Activated CD4-positive, alpha-beta memory T cell treated with anti-CD3 and anti-CD28 coated beads for 36 hours (primary cell): ENCODE results near the gene PPP1R12B. TPM values are rescaled to one million over a fixed set of nuclear protein-coding genes. Genes with fewer than 3 reads are reported as not detected.
"Not testable (repeated sequence)": the region's sequence is repeated elsewhere in the genome, so short reads cannot be mapped to it uniquely, and the experiment has no call there.

Source experiments
- CTCF ChIA-PET: fragments of 350-600 bp; sonication (Branson Sonifier 250); formaldehyde crosslinking; loops from one replicate; lab custom pipeline; 2021; ENCODE audit warnings: antibody characterized with exemption, inconsistent platforms; lab: Charles Lee
- POLR2A ChIA-PET: fragments of 350-600 bp; sonication (Branson Sonifier 250); formaldehyde crosslinking; loops from one replicate; lab custom pipeline; 2021; ENCODE audit warnings: antibody characterized with exemption; lab: Charles Lee
- DNase-seq: peaks from one replicate; pipeline ENCODE4 v3.0.0-alpha.2; 2020
- H3K27ac Mint-ChIP-seq: one replicate; pipeline ENCODE4 v1.8.0; 2021; ENCODE audit warnings: mixed read lengths
- H3K27me3 Mint-ChIP-seq: one replicate; pipeline ENCODE4 v1.8.0; 2021; ENCODE audit warnings: mixed read lengths
- H3K36me3 Mint-ChIP-seq: one replicate; pipeline ENCODE4 v1.8.0; 2021; ENCODE audit warnings: mixed read lengths
- H3K4me1 Mint-ChIP-seq: one replicate; pipeline ENCODE4 v1.8.0; 2021; ENCODE audit warnings: low read depth, mixed read lengths
- H3K4me3 Mint-ChIP-seq: one replicate; pipeline ENCODE4 v1.8.0; 2021; ENCODE audit warnings: mild to moderate bottlenecking, mixed read lengths
- H3K9me3 Mint-ChIP-seq: one replicate; pipeline ENCODE4 v1.8.0; 2021; ENCODE audit warnings: mixed read lengths
- intact Hi-C: fragments of 100-400 bp; cut with micrococcal nuclease; formaldehyde crosslinking; loops from one replicate; pipeline ENCODE4 v1.15.1; 2023
- total RNA-seq, 2 experiments: library from RNA; stranded (reverse); gene quantifications; one replicate each; pipeline ENCODE4 v1.2.3, GENCODE V29; 2021

The PPP1R12B gene
- total RNA-seq, 2 experiments from 2014 or later, result 8.2 to 8.6 TPM

GRCh38 chr1:202575918-202576653 lies 227.6 kb downstream of the PPP1R12B start:
- no peak overlapping the region for H3K4me3 Mint-ChIP-seq
- intact Hi-C loops, result loop anchor here (10.0 kb wide), 1 partner anchor 111 kb away; no protein-coding TSS in a partner anchor
- H3K36me3 Mint-ChIP-seq, result peaks cover 6% of the 10 kb centered on the region
- H3K27me3 Mint-ChIP-seq, result no peaks in the 10 kb centered on the region
- no peak overlapping the region for H3K27ac Mint-ChIP-seq
- no peak for DNase-seq
- ChIA-PET CTCF (interaction anchor here (1.1 kb wide), 1 partner anchor 10 kb away, joined by 3 read pairs; no protein-coding TSS in a partner anchor), POLR2A (no interaction called here)
- H3K4me1 Mint-ChIP-seq, result no peaks in the 10 kb centered on the region
- H3K9me3 Mint-ChIP-seq, result no peaks in the 10 kb centered on the region

DNA sequence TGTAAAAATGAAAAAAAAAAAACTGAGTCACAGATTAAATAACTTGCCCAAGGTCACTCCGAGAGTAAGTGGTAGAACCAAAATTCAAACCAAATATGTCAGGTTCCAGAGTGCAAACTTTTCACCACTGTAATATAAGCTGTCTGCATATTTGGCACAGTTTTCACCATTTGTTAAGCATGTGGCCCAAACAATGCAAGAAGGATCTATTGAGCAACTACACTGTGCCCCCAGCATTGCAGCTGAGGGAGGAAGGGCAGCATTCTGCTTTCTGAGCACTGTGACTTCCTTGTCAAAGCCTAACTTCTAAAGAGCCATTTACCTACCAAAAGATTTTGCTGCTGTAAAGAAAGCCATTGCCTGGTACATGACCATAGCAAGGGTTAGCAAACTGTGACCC lies 228.3 kb downstream of the PPP1R12B start:
- ChIA-PET POLR2A (interaction anchor here (0.7 kb wide), 1 partner anchor 12 kb away, joined by 6 read pairs; no protein-coding TSS in a partner anchor), CTCF (interaction anchor here (0.9 kb wide), 1 partner anchor 105 kb away, joined by 5 read pairs; no protein-coding TSS in a partner anchor)
- intact Hi-C loops, result loop anchor here (10.0 kb wide), 1 partner anchor 112 kb away; no protein-coding TSS in a partner anchor

DNA sequence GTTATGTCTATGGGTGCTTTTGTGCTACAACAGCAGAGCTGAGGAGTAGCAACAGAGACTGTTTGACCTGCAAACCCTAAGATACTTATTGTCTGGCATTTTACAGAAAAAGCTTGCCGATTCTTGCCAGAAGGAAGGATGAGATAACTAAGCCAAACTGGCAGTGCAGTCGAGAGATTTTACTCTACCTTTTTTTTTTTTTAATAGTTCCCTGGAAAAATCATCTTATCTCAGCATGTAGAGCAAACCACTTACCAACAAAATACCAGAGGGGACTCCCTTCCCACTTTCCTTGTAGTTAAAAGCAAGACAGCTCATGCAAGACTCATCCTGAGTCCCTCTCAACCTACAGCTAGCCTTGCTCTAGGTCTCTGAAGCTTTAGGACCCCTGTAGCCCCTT lies 228.9 kb downstream of the PPP1R12B start:
- CTCF ChIA-PET, result interaction anchor here (0.9 to 1.1 kb wide), 2 partner anchors 9 to 105 kb away, joined by 3 to 5 read pairs; no protein-coding TSS in a partner anchor
- Mint-ChIP-seq H3K27ac (no peak overlapping the region), H3K27me3 (no peaks in the 10 kb centered on the region), H3K4me3 (no peak overlapping the region), H3K9me3 (no peaks in the 10 kb centered on the region), H3K4me1 (no peaks in the 10 kb centered on the region), H3K36me3 (peaks cover 11% of the 10 kb centered on the region)
- POLR2A ChIA-PET, result interaction anchor here (0.7 kb wide), 1 partner anchor 13 kb away, joined by 6 read pairs; no protein-coding TSS in a partner anchor
- no peak for DNase-seq
- intact Hi-C loops, result loop anchor here (10.0 kb wide), 1 partner anchor 113 kb away; no protein-coding TSS in a partner anchor

More for the DNA sequence above, 228.3 kb downstream of the PPP1R12B start:
- Mint-ChIP-seq H3K4me3 (no peak overlapping the region), H3K27me3 (no peaks in the 10 kb centered on the region), H3K27ac (no peak overlapping the region), H3K4me1 (no peaks in the 10 kb centered on the region), H3K36me3 (peaks cover 6% of the 10 kb centered on the region), H3K9me3 (no peaks in the 10 kb centered on the region)
- no peak for DNase-seq

- Mint-ChIP-seq H3K36me3 (peaks cover 12% of the 10 kb centered on the region), H3K27me3 (no peaks in the 10 kb centered on the region), H3K27ac (no peak overlapping the region), H3K9me3 (no peaks in the 10 kb centered on the region), H3K4me1 (no peaks in the 10 kb centered on the region), H3K4me3 (no peak overlapping the region)
- POLR2A ChIA-PET, result no interaction called here
- DNase-seq, result no peak
- CTCF ChIA-PET, result interaction anchor here (1.1 kb wide), 1 partner anchor 9 kb away, joined by 3 read pairs; no protein-coding TSS in a partner anchor
- intact Hi-C loops, result loop anchor here (10.0 kb wide), 1 partner anchor 113 kb away; no protein-coding TSS in a partner anchor
Measured at GRCh38 chr1:202578001-202578504, 229.6 kb downstream of the PPP1R12B start.

GRCh38 chr1:202578565-202578964 lies 230.1 kb downstream of the PPP1R12B start:
- intact Hi-C loops, result loop anchor here (10.0 kb wide), 1 partner anchor 114 kb away; no protein-coding TSS in a partner anchor

DNA sequence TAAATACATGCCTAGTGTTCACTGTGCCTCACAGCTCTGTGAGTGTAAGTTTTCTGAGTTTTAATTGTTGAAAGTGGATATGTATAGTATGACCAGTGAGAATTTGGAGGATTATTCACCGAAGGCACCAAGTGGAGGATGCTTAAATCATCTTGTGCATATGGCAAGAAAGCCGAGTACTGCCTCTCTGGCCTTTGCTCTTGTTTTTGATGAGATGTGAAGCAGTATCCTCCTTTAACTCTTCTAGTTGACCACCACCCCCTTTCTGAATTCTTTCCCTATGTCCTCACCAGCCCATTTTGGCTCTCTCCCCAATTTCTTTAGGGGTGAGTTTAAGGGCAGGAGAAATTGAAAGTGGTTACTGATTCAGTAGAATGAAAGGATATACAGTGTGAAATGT lies 231.3 kb downstream of the PPP1R12B start:
- CTCF ChIA-PET, result no interaction called here
- H3K4me1 Mint-ChIP-seq, result no peaks in the 10 kb centered on the region
- no peak for DNase-seq
- H3K36me3 Mint-ChIP-seq, result peaks cover 15% of the 10 kb centered on the region
- intact Hi-C loops, result loop anchor here (10.0 kb wide), 1 partner anchor 115 kb away; no protein-coding TSS in a partner anchor
- no peaks in the 10 kb centered on the region for H3K27me3 Mint-ChIP-seq
- no peak overlapping the region for H3K27ac Mint-ChIP-seq
- no peaks in the 10 kb centered on the region for H3K9me3 Mint-ChIP-seq
- no peak overlapping the region for H3K4me3 Mint-ChIP-seq
- POLR2A ChIA-PET, result no interaction called here

More at GRCh38 chr1:202578565-202578964, 230.1 kb downstream of the PPP1R12B start:
- ChIA-PET POLR2A (no interaction called here), CTCF (no interaction called here)
- H3K27me3 Mint-ChIP-seq, result no peaks in the 10 kb centered on the region
- no peaks in the 10 kb centered on the region for H3K4me1 Mint-ChIP-seq
- no peak for DNase-seq
- no peaks in the 10 kb centered on the region for H3K9me3 Mint-ChIP-seq
- no peak overlapping the region for H3K27ac Mint-ChIP-seq
- no peak overlapping the region for H3K4me3 Mint-ChIP-seq
- peaks cover 10% of the 10 kb centered on the region for H3K36me3 Mint-ChIP-seq

- CTCF ChIA-PET, result interaction anchor here (0.9 kb wide), 1 partner anchor 8 kb away, joined by 3 read pairs; no protein-coding TSS in a partner anchor
- Mint-ChIP-seq H3K36me3 (peaks cover 15% of the 10 kb centered on the region), H3K4me3 (no peak overlapping the region), H3K9me3 (no peaks in the 10 kb centered on the region), H3K27me3 (no peaks in the 10 kb centered on the region), H3K4me1 (no peaks in the 10 kb centered on the region), H3K27ac (no peak overlapping the region)
- POLR2A ChIA-PET, result no interaction called here
- no peak for DNase-seq
- intact Hi-C loops, result no loop called here
Measured at GRCh38 chr1:202580619-202581018, 232.1 kb downstream of the PPP1R12B start.

- H3K9me3 Mint-ChIP-seq, intact Hi-C loops, CTCF ChIA-PET, H3K4me3 Mint-ChIP-seq, POLR2A ChIA-PET, H3K27ac Mint-ChIP-seq, H3K27me3 Mint-ChIP-seq, DNase-seq, H3K4me1 Mint-ChIP-seq: not testable (repeated sequence)
- H3K36me3 Mint-ChIP-seq, result peaks cover 15% of the 10 kb centered on the region
Measured at GRCh38 chr1:202582350-202582749, 233.9 kb downstream of the PPP1R12B start.

DNA sequence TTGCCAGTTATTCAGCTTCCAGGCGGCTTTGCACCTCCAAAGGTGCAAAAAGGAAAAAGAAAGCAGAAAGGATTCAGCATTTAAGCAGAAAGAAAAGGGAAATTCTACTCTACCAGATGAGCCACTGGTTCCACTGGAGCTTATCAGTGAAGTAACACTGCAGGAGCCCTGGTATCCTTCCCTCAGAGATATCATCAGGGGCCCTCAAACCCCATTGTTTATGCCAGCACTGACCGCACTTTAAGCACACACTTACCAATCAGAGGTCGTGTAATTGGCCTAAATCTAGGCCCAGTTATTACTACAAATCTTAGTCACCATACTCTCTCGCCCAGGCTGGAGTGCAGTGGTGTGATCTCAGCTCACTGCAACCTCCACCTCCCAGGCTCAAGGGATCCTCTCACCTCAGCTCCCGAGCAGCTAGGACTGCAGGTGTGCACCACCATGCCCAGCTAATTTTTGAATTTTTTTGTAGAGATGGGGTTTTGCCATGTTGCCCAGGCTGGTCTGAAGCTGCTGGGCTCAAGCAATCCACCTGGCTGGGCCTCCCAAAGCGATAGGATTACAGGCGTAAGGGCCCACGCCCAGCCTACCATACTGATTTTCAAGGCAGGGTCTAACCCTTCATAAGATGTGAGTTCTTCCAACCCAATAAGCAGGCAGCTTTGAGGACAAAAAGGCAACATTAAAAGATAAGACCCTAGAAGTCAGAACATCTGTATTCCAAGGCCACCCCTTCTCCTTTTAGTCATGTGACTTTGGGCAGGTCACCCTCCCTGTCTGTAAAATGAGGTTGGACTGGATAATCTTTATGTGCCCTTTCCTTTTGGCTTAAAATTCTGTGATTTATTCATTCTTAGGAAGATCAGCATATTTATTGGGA lies 236.4 kb downstream of the PPP1R12B start:
- intact Hi-C loops, result no loop called here
- DNase-seq, result no peak
- Mint-ChIP-seq H3K4me1 (no peaks in the 10 kb centered on the region), H3K36me3 (peaks cover 15% of the 10 kb centered on the region), H3K27ac (no peak overlapping the region), H3K27me3 (no peaks in the 10 kb centered on the region), H3K9me3 (no peaks in the 10 kb centered on the region), H3K4me3 (no peak overlapping the region)
- POLR2A ChIA-PET, result no interaction called here
- CTCF ChIA-PET, result interaction anchor here (0.6 to 1.6 kb wide), 2 partner anchors 16 to 24 kb away, joined by 3 to 5 read pairs; no protein-coding TSS in a partner anchor

DNA sequence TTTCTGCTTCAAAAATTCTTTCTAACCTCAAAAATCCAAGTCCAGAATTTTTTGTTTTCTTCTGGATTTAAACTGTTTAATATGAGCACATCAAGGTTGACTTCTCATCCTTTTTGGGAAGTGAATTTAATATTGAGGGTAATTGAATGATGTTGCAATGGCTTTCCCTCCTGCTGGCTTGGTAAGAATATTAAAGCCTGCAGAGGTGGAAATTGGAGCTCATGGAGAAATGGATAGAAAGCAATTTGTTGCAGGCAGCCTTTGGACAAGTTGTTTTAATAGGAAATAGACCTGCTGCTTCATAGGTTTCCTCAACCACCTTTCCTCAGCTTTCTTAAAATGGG lies 237.1 kb downstream of the PPP1R12B start:
- peaks cover 12% of the 10 kb centered on the region for H3K36me3 Mint-ChIP-seq
- H3K9me3 Mint-ChIP-seq, result no peaks in the 10 kb centered on the region
- DNase-seq, result no peak
- ChIA-PET CTCF (interaction anchor here (0.6 to 1.6 kb wide), 2 partner anchors 16 to 25 kb away, joined by 3 to 5 read pairs; no protein-coding TSS in a partner anchor), POLR2A (no interaction called here)
- no peaks in the 10 kb centered on the region for H3K4me1 Mint-ChIP-seq
- H3K4me3 Mint-ChIP-seq, result no peak overlapping the region
- no peaks in the 10 kb centered on the region for H3K27me3 Mint-ChIP-seq
- H3K27ac Mint-ChIP-seq, result no peak overlapping the region
- intact Hi-C loops, result no loop called here

- no peak overlapping the region for H3K4me3 Mint-ChIP-seq
- POLR2A ChIA-PET, result no interaction called here
- no peaks in the 10 kb centered on the region for H3K27me3 Mint-ChIP-seq
- H3K4me1 Mint-ChIP-seq, result no peaks in the 10 kb centered on the region
- no peak for DNase-seq
- no peaks in the 10 kb centered on the region for H3K9me3 Mint-ChIP-seq
- intact Hi-C loops, result no loop called here
- H3K36me3 Mint-ChIP-seq, result peaks cover 10% of the 10 kb centered on the region
- CTCF ChIA-PET, result interaction anchor here (0.7 to 1.6 kb wide), 2 partner anchors 11 to 17 kb away, joined by 3 to 5 read pairs; no protein-coding TSS in a partner anchor
- no peak overlapping the region for H3K27ac Mint-ChIP-seq
Measured at GRCh38 chr1:202586018-202586821, 237.7 kb downstream of the PPP1R12B start.
